NK-92 treated with Interleukin-12 subunit alpha and Interleukin-12 subunit beta, amount 100 ng/mL, for 24 hours (cell line): ENCODE results near the gene ZFAND2B.

ENCODE experiments used
- DNase-seq: peaks from one replicate; lab custom pipeline; 2025; lab: John Stamatoyannopoulos, UW

The ZFAND2B gene

DNA sequence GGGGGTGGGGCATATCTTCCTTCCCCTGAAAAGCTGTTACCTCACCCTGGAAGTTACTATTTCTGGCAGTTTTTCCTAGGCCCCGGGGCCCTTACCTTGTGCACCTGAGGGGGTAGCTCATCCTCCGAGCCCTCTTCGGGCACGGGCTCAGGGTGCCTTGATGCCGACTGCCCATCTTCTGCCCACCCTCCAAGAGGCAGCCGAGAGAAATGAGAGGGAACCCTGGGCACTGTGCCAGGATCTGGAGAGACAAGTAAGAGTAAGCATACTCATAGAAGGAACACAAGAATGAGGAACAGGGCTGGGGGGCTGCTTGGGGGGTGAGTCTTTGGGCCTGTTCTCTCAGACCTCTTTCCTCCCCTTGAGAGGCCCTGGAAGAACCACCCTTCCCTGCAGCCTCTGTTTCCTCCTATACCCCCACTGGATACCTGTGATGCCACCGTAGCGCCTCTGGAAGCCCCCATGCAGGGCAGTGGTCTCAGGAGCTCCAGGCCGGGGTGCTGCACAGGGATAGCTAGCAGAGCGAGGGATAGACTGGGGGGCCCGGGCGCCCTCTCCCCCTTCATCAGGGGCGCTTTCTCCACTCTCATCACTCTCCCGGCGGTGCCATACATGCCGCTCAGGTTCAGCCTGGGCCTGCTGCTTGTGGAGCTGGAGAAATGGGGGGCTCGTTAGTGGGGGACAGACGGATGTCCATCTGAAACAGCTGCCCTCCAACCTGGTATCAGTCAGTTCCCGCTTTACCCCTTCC is 14.2 kb downstream of the ZFAND2B start:
- no peak for DNase-seq

DNA sequence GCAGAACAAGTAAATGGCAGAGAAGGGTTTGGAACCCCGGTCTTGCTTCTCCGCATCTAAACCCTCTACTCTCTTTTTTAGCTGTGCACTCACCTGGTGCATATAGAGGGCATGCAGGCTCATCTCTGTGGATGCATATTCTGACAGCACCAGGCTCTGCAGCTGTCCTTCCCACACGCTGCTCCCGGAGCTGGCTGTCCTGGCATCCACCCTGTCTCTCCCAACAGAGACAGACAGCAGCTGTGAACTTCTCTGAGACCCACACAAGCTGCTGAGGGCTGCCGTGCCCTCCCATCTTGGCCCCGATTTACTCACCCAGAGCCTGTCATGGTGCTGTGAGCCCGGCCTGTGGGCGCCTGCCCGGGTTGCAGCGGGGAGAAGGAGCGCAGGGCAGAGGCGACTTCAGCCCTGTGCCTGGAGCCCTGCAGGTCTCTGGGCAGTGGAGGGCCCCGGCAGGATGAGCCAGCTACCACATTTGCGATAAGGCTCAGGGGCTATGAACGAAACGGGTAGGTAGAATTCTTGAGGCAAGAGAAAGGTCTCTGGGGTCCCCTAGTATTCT is 15.5 kb downstream of the ZFAND2B start:
- no peak for DNase-seq

DNA sequence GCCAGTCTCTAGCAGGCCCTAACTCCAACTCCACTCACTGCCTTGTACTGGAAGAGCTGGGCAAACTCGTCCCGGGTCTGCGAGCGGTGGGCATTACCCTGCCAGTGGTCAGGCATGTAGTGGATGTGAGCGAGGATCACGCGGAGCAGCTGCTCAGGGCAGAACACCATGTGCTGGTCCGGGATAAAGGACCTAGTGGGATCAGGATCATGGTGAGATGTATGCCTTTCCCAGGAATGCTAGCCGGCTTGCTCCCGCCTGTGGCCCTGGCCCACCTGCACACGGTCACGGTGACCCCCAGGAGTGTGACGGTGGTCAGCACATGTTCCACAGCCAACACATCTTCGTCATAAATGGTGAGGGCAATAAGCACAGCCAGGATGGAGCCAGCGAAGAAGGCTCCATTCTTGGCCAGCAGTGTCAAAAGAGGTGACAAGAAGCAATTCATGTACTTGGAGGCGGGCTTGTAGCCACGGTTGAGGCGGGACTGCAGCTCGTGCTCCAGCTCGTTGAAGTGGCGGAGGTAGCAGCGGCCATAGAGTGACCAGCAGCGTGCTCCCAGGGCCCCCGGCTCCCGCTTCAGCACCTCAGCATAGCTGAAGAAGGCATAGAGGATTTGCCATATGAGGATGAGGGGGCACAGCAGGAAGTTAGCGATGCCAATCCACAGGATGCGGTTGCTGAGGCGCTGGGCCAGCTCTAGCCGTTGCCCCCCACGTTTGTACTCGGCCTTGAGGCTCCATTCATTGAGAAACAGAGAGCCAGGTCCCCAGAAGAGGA is 17.4 kb downstream of the ZFAND2B start:
- no peak for DNase-seq

DNA sequence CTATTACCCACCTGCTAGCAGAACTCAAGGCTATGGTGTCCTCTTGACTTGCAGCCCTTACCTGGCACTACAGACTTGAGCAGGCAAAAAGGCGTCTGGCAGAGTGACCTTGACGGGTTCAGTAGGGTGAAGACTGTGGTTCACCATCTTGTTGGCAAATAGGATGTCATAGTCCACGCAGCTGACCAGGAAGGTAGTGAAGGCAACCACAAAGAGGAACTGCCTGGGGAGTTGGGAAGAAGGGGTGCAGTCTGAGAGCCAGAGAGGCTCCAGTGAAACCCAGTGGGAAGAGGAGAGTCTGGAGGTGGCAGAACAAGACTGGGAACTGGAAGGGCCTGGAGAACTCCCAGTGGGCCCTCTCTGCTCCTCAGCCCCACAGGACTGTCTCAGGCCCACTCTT is 18.8 kb downstream of the ZFAND2B start:
- no peak for DNase-seq

DNA sequence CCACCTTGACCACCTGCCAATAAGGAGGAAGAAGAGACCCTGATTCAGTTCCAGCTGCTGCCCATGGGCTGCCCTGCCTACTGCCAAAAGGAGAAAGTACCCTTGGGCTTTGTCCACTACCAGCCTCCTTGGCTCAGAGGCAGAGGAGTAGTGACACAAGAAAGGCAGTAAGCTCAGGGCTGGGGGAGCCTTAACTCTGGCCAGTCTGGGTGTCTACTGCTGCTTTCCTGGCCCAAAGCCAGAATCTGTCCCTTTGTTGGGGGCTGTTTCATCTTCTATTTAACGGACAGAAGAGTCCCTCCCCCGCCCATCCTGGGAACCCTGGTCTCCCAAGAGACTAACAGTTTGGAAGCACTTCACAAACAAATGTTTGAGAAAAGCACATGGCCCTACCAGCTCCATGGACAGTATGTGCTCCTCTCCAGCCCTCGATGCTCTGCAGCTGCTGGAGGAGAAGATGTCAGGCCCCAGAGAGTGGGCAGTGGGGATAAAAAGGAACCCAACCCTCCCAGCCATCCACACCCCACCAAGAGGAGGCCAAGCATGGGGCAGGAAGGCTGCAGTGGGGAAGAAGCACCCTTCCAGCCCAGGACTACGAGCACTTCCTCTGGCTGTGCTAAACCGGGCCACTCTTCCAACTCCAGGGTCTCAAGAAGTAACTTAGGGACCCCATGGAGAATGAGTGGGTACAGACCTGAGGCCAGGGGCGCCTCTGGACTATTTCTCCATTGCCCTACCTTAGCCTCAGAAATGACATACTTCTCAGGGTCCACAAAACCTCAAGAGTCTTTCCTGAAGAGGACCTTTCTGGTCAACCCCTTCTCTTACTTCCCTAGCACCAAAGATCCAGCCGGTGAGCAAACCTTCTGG is 21.7 kb downstream of the ZFAND2B start:
- no peak for DNase-seq

DNA sequence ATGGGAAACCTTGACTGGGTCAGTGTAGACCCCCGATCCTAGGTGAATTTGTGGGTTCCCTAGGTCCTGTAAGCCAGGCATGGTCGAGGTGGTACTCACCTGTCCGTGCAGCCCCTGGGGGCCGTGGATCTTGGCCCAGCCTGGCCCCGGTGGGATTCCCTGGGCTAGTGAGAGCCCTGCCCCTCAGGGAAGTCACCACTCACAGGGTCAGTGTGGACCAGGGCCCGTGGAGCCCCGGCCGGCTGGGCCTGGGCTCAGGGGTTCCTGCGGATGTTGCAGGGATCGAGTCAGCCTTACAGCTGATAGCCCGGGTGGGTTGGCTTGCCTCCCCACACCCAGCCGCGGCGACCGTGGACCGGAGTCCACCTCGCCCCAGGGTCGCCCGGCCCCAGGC is 22.3 kb downstream of the ZFAND2B start:
- DNase-seq: no peak

DNA sequence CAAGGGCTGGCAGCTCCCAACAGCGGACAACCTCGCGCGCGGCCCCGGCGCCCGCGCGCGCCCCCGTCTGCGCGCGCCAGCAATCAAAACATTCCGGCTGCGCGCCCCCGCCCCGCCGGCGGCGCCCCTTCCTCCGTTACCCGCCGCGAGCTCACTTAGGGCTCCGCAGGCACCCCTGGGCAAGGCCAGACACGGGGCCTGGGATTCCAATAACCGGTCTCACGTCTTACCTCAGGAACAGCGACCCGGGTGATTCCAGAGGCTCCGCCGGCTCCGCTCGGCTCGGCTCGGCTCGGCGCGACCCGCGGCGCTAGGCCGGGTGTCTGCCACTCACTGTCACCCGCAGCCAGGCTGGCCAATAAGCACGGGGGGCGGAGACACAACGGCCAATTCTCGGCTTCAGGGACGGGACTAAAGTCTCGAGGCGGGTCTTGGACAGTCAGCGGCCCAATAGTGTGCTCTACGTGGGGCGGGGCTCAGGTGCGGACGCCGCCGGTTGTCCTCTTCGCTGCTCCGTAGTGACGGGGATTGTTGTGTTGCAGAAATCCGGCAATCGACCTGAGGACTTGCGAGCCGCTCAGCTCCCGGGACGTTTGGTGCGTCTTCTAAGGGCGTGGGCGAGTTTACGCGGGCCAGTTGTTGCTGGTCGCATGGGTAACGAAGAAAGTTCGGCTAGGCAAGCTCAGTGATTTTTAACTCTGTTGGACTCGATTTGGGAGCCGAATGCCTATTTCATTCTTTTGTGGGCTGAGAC is 22.9 kb downstream of the ZFAND2B start, which contains the start of the genes ANKZF1 and ATG9A:
TSS of gene ANKZF1 (plus strand) at position 502 of the 754 bp plus-strand sequence. CDS start 452 bp downstream, outside the sequence.
TSS of gene ATG9A (minus strand) at position 332 of the 754 bp plus-strand sequence. CDS start 1,612 bp downstream, outside the sequence.
- peak; percentile 98 for DNase-seq

DNA sequence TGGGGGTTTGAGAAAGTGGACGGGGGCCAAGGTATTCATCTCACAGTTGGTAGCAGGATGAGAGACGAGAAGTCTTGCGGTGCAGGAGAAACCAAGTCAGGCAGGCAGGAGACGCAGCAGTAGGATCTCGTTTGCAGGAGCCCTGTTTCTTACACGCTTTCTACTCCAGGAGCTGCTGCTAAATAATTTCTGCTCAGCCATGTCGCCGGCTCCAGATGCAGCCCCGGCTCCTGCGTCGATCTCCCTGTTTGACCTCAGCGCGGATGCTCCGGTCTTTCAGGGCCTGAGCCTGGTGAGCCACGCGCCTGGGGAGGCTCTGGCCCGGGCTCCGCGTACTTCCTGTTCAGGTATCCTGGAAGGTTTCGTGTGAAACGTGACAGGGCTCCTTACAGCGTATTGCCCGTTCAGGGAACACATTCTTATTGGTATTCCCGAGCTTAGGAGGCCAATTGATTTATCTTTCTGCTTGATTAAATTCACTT is 23.5 kb downstream of the ZFAND2B start:
- DNase-seq: no peak

DNA sequence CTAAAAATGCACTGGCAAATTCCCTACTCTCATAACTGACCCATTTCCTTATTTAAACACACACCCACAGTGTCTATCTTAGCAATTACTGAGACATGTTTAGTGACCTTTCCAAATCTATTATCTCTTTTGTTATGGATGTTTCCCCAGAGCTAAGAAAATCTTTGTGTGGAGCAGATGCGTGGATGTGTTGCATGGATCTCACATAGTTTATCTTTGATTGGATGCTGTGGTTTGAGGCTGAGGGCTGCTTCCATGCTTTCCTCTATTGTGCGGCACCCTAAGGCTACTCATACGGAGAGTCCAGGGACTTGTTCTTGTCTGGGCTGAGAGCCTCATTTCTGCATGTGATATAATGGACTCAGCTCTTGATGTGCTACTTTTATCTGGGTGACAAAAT is 27.7 kb downstream of the ZFAND2B start:
- DNase-seq: no peak

DNA sequence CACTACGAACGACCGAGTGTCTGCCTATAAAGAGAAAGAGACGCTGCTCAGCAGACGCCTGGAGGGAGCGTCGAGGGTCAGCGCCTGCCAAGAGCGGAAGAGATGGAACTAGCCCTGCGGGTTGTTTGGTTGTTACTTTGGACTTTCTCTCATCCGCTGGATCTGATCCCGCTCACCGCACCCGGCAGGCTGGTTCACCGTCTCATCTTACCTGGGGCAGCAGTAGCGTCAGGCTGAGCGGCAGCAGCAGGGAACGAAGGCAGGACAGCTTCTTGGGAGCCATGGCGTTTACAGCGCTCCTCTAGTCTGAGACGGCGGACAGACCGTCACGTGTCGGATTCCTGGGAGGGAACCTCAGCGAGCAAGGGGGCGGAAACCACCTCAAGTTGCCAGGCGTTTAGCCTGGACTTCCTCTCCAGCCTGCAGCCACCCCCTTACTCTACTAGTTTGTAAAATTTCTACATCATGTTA is 36.7 kb downstream of the ZFAND2B start:
- DNase-seq: no peak

DNA sequence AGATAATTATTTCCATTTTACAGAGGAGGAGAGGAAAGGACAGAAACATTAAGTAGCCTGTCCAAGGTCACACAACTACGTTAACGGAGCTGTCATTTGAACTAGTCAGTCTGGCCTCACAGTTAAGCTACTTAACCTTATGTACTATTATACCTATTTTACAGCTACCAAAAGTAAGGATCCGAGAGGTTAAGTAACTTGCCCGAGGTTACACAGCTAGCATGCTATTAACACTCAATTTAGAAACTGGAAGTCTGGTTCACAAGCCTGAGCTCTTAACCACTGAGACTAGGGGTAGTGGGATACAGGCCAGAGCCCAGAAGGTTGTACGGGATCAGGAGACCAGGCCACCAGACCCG is 38.2 kb downstream of the ZFAND2B start:
- DNase-seq: no peak

DNA sequence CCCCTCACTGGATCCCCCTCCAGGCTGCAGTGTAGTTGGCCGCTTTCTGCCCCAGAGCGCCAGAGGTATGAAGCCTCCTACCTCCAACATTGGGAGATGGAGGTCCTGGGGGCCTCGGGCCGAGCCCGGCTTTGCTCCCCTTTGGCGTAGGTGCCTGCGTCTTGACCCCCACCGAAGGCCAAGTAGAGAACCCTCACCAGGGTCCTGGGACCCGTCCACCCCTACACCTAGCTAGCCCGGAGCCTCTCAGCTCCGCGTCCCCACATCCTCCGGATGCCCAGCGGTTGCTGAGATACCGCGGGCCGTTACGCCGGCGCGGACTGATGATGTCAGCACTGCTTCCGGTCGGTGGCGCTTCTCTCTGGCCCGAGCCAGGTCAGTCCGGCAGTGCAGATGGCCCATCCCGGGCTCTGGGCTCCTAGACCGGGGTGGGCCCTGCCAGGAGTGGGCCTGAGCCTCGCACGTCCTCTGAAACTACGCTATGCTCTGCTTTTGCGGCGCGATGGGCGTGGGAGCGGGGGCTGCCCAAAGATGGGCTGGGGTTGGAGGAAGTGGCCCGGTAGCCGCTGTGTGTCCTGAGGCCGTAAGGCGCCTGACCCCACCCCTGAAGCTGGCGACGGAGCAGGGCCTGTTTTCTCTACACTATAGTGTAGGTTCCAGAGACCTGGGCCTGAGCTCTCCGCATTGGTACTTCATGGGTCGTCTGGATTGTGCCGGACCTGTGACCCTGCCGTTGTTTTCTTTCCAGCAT is 38.7 kb downstream of the ZFAND2B start, which contains the start of the genes GLB1L and STK16:
TSS of gene GLB1L (minus strand) at position 297 of the 751 bp plus-strand sequence. CDS start 1,871 bp downstream, outside the sequence.
TSS of gene STK16 (plus strand) at position 332 of the 751 bp plus-strand sequence. CDS start 521 bp downstream, outside the sequence.
- DNase-seq: peak; percentile 86

DNA sequence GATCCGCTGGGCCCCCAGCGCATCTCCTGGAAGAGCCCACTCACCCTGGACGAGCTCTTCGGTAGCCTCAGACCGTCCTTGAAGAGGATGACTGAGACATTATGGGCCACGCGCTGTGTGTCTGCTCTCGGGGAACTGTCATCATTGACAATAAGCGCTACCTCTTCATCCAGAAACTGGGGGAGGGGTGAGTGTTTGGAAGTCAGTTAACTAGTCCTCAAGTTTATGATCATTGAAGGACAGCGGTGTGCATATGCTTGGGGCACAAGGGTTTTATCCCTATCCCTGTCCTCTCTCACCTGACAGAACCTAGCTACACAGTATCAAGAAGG is 39.3 kb downstream of the ZFAND2B start:
- DNase-seq: no peak

DNA sequence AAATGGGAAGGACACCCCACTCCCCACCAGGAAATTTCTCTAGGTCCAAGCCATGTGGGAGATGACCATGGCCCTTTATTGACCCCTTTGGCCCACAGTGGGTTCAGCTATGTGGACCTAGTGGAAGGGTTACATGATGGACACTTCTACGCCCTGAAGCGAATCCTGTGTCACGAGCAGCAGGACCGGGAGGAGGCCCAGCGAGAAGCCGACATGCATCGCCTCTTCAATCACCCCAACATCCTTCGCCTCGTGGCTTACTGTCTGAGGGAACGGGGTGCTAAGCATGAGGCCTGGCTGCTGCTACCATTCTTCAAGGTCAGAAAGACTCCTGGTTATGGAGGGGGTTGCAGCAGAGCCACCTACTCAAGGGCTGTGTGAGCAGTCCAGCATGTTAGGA is 40.0 kb downstream of the ZFAND2B start:
- no peak for DNase-seq

DNA sequence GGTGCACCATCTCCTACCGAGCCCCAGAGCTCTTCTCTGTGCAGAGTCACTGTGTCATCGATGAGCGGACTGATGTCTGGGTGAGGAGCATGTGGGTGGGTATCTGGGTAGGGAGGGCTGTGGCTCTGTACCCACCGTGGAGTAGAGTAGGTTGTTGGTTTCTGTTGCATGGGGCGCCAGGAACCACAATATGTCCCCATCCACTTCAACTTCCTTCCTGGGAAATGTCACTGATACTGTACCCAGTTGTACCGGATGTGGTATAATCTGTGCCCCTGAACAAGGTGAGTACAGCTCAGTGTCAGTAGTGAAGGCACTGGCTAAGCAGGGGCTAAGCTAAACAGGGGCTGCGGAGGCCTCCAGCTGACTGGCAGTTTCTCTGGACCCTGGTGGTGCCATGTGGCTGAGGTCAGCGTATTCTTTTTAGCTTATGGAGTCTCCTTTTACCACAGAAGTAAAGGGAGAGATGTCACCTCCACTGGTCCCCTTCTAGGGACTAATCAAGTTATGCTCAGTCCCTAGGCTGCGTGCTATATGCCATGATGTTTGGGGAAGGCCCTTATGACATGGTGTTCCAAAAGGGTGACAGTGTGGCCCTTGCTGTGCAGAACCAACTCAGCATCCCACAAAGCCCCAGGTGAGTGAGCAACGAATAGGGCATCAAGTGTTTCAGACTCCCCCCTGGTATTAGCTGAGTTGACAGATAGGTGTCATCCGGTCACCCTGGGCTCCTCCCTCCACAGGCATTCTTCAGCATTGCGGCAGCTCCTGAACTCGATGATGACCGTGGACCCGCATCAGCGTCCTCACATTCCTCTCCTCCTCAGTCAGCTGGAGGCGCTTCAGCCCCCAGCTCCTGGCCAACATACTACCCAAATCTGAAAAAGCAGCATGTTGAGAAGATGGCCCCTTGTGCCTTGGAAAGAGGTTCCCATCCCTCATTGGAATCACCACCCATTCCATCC is 41.4 kb downstream of the ZFAND2B start:
- DNase-seq: peak; percentile 50

DNA sequence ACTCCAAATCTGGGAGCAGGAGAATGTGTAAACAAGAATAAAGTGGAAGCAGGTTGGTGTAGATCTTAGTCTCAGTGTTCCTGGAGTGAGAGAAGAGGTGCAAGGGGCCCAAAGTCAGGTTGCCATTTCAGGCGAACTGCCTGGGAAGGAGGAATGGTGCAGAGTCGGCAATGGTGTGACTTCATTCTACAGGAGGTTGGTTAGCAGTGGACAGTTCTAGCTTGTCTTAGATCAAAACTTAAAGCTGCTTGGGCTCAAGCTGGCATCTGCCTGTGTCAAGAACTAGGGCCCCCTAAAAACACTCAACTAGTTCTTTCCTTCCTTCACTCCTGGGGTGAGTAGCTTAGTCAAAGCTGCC is 42.2 kb downstream of the ZFAND2B start:
- no peak for DNase-seq

DNA sequence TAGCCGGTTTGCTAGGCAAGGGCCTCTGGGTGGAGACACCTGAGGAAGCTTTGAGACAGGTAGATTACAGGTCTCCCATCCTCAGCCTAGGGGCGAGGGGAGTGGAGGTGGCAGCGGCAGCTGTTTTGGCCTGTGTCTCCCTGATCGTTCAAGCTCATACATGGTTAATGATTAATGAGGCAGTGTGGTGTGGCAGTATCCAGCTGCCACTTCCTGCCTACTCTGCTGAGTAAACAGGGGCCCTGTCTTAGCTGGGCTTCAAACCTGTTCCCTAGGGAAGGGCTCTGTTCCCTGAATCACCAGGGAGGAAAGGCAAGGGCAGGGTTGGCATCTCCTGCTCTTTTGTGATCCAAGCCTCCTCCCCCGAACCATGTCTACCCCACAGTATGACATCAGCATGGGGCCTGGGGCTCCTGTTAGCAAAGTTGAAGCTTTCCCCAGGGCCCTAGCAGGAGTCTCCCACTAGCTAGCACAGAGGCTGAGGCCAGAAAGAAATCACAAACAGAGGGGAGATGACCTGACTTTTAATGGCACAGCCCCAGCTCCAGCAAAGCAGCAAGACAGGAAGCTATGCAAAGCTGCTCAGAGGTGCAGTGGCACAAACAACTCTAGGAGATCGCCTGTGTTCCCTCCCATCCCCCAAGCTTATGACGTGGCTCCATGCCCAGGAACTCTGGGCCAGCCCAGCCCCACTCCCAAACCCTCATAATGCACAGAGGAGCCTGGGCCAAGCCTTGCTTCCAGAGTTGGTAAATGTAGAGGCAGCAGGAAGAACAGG is 42.8 kb downstream of the ZFAND2B start:
- peak; percentile 43 for DNase-seq
